Upper lobe of left lung (tissue), 4 donors: ENCODE results near the gene SLC37A4.

Experiments
- CTCF ChIP-seq, 6 experiments: fragments of 450-650 bp in 4 of 6; fragments of 200-600 bp in 2 of 6; sonication (generic) in 2 of 6; IDR thresholded peaks; one replicate each; pipeline ENCODE4 v1.5.1; 2016 to 2019; ENCODE audit warnings: antibody characterized with exemption in 6 of 6
- EP300 ChIP-seq, 4 donors: sonication (generic); formaldehyde crosslinking; IDR thresholded peaks; one replicate each; pipeline ENCODE4 v1.5.1; 2017; ENCODE audit warnings: antibody characterized with exemption in 4 of 4, control low read depth in 2 of 4
- POLR2A ChIP-seq, 4 donors: fragments of 450-650 bp; IDR thresholded peaks; one replicate each; pipeline ENCODE4 v1.5.1; 2016 to 2017; ENCODE audit warnings: antibody characterized with exemption in 4 of 4, mild to moderate bottlenecking in 2 of 4
- POLR2AphosphoS5 ChIP-seq, 2 donors: sonication (generic); formaldehyde crosslinking; IDR thresholded peaks; one replicate each; pipeline ENCODE4 v1.5.1; 2017; ENCODE audit warnings: antibody characterized with exemption in 2 of 2

GRCh38 chr11:119048644-119049043 lies 18.0 kb upstream of the SLC37A4 start:
- TF ChIP-seq CTCF (IDR thresholded peaks at IDR 0.05) = no peak
- no peak for TF ChIP-seq EP300 (IDR thresholded peaks at IDR 0.05)
- no peak for TF ChIP-seq POLR2AphosphoS5 (IDR thresholded peaks at IDR 0.05)
- no peak for TF ChIP-seq POLR2A (IDR thresholded peaks at IDR 0.05)
